HG03025 (cell line): ENCODE measurements around the gene ARMH4.

Experiments used
- ATAC-seq: cut with Tn5 transposase; IDR thresholded peaks from one replicate; pipeline ENCODE4 v1.9.1; 2021; ENCODE audit warnings: mild to moderate bottlenecking, moderate library complexity; ENCODE audit not compliant: unreplicated experiment, low FRiP score

Gene ARMH4, protein sequence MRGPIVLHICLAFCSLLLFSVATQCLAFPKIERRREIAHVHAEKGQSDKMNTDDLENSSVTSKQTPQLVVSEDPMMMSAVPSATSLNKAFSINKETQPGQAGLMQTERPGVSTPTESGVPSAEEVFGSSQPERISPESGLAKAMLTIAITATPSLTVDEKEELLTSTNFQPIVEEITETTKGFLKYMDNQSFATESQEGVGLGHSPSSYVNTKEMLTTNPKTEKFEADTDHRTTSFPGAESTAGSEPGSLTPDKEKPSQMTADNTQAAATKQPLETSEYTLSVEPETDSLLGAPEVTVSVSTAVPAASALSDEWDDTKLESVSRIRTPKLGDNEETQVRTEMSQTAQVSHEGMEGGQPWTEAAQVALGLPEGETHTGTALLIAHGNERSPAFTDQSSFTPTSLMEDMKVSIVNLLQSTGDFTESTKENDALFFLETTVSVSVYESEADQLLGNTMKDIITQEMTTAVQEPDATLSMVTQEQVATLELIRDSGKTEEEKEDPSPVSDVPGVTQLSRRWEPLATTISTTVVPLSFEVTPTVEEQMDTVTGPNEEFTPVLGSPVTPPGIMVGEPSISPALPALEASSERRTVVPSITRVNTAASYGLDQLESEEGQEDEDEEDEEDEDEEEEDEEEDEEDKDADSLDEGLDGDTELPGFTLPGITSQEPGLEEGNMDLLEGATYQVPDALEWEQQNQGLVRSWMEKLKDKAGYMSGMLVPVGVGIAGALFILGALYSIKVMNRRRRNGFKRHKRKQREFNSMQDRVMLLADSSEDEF

DNA sequence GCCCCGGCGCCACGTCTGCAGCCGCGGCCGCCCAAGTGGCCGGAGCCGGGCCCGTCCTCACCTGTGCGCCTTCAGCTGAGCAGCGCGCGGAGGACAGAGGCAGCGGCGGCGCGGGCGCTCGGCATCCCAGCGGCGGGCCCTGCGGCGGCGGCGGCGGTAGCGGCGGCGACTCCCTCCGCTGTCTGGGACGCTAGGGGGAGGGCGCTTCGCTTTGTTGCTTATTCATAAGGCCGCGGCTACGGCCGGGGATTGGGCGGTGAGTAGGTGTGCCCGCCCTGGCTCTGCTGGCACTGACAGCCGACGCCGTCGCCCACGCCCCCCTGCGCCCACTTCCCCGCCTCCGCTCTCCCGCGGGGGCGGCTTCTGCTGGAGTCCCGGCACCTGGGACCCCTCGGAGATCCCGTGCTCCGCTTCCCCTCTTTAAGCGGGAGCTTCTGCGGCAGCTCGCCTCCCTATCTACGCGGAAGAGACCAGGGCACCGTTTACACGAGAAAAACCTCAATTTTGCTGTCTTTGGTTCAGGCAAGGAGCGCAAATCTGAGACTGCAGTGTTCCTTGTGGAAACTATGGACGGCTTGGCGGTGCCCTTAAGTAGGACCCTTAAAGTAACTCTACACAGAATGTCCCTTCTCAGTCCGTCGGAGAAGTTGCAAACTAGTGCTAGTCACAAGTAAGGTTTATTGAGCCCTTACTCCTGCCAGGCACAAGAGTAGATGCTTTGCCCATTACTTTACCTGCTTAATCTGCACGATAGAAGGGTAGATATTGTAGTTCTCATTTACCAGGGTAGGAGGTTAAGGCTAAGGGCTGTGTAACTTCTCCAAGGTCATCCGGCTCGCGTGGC, at the start of gene ARMH4:
ARMH4 (minus strand) TSS at position 200 of the 844 bp plus-strand sequence. CDS start 12,855 bp downstream, outside the sequence.
- ATAC-seq, result peak; percentile 97

DNA sequence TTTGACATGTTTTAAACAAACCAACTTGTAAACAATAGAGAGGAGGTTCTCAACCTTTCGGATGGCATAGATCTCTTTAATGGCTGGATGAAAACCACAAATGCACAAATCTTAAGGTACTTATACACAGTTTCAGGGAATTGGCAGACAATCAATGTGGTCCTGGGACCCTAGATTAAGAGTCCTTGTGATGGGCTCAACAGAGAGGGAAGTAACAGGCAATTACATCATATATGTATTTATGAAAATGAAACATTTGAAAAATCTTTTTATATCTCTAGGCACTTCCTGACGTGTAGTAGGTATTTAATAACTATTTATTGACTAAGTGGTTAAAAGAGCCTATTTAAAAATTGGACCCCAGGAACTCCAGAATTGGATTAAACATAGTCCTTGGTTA, 48.8 kb upstream of the ARMH4 start:
- ATAC-seq, result no peak

DNA sequence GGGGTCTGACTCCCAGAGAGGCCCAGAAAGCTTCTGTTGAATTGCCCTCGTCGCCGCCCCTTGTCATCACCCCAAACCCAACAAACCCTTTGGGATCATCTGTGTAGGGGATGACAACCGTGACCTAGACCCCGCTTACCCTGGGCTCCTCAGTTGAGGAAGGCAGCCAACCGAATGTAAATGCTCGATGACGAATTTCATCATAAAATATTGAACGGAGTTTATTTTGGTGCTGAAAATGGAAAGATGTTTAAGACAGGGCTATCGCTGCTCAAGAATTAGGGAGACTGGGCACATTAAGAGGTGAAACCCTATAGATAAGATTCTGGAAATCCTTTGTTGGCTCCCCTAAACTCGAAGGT, 48.4 kb upstream of the ARMH4 start:
- peak; percentile 18 for ATAC-seq

DNA sequence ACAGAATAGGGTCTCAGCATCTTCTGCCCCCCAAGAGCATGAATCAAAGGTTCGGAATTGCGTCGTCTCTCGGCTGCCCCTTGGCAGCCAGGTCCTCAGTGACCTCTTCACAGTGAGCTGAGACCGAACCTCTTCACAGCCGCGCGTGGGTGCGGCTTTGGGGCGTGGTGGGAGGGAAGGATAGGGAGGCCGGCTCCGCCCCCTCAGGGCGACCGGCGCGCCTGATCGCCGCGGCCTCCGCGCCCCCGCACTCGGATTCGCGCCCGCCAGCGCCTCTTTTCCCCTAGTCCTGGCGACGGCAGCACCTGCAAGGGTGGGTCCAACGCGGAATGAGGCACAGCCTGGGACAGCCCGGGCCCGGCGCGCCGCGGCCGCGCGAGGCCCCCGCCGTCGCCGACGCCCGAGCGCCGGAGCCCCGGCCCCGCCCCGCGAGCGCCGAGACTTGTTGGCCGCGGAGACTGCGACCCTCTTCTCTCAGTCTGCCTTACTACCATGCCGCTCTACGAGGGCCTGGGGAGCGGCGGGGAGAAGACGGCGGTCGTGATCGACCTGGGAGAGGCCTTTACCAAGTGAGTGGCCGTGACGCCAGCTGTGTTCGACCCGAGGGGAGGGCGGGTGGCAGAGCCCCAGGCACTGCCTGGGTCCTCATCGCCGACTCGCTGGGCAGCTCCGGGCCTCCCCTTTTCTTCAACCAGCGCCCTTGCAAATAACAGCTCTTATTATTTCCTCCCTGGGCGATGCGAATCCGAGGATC, 47.9 kb upstream of the ARMH4 start, which contains the start of gene ACTR10:
ACTR10 (plus strand) TSS at position 424 of the 754 bp plus-strand sequence; CDS start at position 493, 69 bp downstream.
- ATAC-seq, result peak; percentile 92

DNA sequence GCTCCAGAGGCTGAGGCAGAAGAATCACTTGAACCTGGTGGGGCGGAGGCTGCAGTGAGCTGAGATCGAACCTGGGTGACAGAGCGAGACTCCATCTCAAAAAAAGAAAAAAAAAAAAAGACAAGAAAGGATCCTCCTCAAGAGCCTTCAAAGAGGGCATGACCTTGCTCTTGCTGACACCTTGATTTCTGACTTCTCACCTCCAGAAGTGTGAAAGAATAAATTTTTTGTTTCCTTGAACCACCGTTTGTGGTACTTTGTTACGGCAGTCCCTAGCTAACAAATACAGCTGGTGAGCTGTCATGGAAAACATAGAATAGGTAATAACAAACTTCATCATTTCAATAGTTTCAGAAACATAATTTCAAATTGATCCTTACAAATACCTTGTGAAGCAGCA, 46.1 kb upstream of the ARMH4 start:
- ATAC-seq, result no peak

DNA sequence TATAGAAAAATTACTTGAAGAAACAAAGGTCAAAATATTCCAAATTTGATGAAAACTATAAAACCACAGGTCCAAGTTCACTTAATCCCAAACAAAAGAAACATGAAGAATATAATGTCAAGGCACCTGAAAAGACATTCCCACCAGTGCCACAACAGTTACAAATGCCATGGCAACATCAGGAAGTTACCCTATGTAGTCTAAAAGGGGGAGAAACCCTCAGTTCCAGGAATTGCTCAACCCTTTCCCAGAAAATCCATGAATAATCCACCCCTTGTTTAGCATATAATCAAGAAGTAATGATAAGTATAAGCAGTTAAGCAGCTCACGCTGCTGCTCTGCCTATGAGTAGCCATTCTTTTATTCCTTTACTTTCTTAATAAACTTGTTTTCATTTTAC, 44.2 kb upstream of the ARMH4 start:
- no peak for ATAC-seq

DNA sequence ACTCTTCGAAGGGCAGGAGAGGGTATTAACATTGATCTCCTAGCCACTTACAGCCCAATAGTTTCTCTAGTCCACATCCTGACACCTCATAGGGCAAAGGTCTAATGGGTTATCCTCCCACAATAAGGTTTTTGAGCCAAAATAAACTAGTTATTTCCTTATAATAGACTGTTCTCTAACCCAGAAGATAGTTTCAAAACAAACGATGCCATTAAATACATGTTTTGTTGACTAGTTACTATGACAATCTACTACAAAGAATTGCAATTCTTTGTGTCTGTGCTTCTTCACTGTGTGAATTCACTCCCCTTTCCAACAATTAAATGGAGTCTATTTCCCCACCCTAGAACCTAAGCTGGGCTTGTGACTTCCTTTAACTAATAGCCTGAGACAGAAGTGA, 41.5 kb upstream of the ARMH4 start:
- ATAC-seq, result no peak

DNA sequence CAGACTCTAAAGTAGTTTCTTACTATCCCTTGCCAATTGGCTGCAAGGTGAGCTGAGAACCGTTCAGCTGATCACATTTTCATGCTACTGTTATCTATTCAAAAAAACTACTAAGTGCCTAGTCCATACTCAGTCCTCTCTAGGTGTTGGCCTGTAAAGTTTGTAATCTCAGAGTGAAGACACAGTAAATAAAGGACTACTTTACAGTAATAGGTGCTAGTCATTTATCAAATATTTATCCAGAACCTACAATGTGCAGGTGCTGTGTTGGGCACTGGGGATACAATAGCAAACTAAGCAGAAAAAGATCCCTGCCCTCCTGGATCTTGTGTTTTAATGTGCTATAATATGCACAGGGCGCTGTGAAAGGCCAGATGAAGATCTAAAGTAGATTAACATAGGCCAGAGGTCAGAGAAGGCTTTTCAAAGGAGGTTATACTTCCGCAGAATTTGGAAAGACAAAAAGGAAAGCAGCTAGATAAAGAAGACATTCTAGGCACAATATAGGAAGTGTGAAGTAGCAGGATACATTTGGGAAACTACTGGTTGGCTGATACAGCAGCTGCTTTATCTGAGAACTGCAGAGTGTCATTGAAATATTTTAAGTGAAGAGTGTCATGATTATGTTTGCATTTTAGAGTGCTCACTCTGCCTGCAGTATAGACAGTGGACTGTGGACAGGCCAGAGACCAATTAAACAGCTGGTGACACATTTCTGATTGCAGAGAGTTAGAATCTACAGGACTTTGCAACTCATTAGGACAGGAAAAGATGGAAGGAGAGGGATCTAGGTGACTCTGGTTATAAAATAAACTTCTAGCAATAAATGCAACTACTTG, 40.0 kb upstream of the ARMH4 start:
- ATAC-seq, result no peak

DNA sequence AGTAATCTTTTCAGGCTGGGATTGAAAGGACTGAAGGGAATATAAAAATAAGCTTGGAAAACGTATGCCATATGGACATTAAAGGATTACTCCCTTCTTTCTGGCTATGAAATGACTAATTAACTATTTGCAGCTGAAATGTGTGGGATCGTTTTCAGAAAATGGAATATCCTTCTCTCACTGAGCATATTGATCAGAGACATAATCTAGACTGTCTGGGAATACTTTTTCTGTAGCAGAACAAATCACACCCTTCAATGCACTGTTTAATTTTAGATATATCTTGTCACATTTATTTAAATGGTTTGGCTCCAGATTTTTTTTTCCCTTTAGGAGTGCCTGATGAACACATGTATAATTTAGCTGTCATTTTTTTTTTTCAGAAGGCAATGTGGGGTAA, 37.2 kb upstream of the ARMH4 start:
- ATAC-seq, result no peak

DNA sequence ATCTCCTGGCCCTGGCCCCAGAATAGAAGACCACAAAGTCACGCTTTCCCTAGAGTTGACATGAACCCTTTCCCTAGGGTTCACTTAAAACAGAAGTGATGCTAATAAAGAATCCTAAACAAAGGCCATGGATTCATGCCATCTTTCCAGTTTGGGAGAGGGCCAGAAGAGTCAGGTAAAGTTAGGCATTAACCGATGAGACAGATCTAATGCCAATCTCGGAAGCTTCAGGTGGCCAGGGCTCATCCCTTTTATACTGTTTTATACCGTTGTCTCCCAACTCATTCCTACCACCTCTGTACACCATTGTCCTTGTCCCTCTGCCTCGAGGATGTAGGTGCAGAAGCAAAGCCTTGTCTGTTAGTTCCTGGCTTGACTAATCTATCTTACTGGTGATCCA, 25.1 kb upstream of the ARMH4 start:
- ATAC-seq, result no peak

DNA sequence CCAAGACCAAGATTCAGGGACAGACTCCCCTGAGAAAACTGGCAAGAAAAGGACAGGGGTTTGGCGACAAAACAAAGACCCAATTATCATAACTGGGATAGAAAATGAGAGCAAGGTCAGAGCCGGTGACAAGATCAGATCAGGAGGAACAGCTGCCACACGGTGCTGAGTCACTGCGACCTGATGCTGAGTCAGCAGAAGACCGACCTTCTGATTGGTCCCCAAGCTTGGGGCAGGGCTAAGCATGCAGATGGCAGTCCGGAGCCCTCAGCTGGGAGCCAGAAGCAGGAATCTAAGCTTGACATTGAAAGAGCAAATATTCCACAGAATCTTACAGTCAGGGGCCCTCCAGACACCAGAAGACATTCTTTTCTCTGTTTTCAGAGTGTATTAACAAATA, 19.1 kb upstream of the ARMH4 start:
- peak; percentile 96 for ATAC-seq

DNA sequence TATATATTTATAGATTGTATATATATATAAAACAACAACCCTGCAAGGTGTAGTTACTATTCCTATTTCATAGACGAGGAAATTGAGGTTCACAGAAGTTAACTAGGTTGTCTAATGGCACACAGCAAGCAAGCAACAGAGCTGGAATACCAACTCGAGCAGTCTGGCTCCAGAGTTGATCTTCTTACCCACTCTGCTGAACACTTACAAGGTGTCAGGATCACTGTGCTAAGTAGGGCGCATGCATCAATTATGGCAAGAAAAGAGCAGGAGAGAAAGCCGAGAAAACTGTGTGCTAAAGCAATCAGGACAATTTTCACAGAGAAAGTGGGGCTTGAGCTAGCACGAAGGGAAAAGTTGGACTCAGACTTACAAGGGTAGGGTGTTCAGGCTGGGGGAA, 15.9 kb upstream of the ARMH4 start:
- ATAC-seq, result no peak

DNA sequence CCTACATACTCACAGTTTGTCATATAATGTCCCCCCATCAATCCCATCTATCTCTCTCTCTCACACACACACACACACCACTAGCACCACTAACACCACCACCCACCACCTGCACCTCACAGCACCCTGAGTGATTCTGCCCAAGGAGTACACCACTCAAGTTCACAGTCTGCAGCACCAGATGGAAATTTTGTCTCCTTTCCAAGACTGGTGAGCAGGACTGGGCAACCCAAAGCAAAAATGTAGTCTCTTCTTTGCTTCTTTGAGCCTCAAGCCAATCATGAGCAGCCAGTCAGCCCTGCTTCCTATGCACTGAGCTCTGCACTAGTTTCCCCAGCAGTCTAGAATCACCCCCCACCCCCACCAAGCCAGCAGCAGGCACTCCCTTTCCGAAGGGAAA, 15.0 kb upstream of the ARMH4 start:
- no peak for ATAC-seq

DNA sequence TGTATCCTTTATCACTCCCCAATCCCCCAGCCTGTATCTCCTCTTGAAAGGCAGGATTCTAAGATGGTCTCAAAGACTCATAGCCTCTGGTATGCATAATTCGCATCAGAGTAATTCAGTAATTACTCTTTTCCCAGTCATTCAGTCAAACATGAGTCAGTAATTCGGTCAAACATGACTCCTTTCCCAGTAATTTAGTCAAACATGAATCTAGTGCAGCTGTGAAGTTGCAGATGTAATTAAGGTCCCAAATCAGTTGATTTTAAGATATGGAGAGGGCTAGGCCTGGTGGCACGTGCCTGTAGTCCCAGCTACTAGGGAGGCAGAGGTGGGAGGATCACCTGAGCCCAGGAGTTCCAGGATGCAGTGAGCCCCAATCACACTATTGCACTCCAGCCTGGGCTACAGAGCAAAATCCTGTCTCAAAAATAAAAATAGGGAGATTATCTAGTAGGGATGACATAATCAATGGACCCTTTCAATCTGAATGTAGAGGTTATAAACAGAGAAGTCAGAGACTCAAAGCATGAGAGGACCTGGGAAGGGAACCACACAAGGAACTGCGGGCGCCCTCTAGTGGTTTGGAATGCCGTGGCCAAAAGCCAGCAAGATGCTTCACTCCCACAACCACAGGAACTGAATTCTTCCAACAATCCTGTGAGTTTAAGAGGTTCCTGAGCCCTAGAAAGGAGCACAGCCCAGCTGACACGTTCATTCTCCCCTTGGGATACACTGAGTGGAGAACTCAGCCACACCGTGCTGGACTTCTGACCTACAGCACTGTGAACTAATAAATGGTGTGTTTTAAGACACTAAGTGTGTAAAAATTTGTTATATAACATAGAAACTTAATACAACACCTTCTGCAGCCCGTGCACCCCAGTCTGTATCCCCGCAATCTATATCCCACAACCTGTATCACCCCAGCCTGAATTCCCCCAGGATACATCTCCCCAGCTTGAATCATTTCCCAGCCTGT, 14.3 kb upstream of the ARMH4 start:
- ATAC-seq, result no peak

DNA sequence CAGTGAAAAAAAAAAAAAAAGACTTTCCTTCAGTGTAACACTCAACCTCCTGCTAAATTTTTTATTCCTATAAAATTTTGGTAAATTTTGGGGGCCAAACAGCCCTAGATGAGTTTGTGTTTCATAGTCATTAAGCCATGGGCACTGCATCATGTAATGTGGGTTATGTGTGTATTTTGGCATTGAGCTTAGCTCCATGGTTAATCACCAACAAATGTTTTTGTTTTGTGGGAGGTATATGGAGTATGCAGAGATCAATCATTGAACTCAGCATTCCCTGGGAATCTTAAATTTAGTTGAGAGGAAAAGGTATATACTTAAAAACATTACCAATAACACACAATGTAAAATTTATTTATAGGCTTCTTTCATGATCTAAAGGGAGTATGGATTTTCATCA, 8.5 kb upstream of the ARMH4 start:
- no peak for ATAC-seq

DNA sequence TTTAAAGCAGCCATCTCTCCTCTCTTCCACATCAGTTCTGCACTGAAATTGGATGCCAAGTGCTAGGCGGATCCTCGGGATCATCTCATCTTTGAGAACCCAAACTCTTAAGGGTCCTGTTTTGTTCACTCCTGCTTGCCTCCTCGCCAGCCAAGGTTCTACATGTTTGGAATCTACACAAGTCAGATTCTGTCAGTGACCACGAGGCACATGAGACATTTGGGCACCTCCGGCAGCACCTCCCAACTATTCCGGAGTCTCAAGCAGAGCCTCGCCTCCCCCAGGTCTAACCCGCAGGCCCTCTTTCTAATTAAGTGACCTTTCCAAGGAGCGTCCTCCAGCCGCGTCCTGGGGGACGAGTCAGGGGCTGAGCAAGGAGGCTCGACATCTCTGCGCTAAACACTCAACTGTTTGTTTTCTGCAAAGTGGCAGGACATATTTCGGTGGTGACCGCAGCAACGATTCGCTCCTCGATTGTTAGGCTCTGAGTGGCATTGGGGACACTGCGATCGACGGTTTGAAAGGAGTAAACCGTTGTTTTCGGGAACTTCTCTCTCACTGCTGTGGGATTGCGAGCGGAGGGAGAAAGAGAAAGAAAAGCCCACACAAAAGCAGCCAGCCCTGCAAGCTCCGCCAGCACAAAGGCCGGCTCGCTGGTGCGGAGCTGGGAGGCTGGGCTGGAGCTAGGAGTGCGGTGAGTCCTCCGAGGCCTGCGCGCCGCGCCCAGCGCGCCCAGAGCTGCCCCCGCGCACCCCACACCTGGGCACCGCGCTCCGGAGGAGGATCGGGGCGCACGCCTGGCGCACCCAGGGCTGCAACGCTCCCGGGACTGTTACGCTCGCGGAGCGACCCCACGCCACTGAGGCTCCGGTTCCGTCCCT, 640 bp downstream of the ARMH4 start:
- peak; percentile 37 for ATAC-seq

DNA sequence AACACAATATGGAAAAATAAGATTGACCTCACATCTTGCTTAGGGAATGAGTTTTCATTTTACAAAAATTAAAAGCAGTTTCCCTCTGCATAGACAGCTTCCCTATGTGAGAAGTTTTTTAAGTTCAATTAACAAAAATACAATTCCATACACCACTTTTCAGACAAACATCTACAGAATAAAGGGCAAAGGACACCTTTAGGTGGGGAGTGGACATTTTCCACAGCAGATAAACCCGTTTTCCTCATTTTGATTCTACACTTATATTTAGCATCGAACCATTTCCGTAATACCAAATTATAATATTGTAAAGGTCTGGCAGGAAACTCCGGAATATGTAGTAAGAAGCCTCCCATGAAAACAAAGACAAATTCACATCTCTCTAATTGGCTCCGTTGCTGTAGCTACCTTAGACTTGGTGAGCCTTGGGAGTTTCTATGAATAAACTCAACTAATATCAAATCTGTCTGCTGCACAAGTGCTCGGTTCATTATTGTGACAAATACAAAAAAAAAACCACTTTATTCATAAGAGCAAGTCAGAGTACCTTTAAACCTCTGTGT, 1.7 kb downstream of the ARMH4 start:
- no peak for ATAC-seq
